Measurements from ENCODE around the gene SLC25A26. TPM values are rescaled to one million over a fixed set of nuclear protein-coding genes. Genes with fewer than 3 reads are reported as not detected.

The SLC25A26 gene
- total and polyA plus RNA-seq, 2 donors (not counting 1 experiment from before 2014, with no cell fraction given): 14.2 to 29.0 TPM

- Histone ChIP-seq H3K36me3 (ENCODE audit: control insufficient read depth, insufficient read depth, low read length) (no peaks in the 10 kb centered on the region), H3K4me1 (ENCODE audit: control insufficient read depth, extremely low read depth, insufficient read depth, low read length) (no peaks in the 10 kb centered on the region), H3K9ac (ENCODE audit: insufficient read depth, low read length) (no peak overlapping the region), H3K79me2 (ENCODE audit: control insufficient read depth, insufficient read depth, low read length) (no peaks in the 10 kb centered on the region), H3K9me3 (ENCODE audit: control insufficient read depth, insufficient read depth, low read depth, low read length) (no peaks in the 10 kb centered on the region), H2AFZ (ENCODE audit: low read length) (no peak overlapping the region), H3K4me3 (replicated peaks in 1 of 4; ENCODE audit: control extremely low read depth in 1 of 4, insufficient read depth in 1 of 4, low read depth in 3 of 4, low read length in 4 of 4) (no peak overlapping the region), H4K20me1 (ENCODE audit: control insufficient read depth, extremely low read depth, insufficient read depth, low read length) (peaks cover 1% of the 10 kb centered on the region), H3K27ac (ENCODE audit: insufficient read depth, low read length) (no peak overlapping the region), H3K27me3 (ENCODE audit: control insufficient read depth, insufficient read depth, low read length) (peaks cover 6% of the 10 kb centered on the region), H3K4me2 (ENCODE audit: extremely low read depth, insufficient read depth, low read length) (no peak overlapping the region)
- TF ChIP-seq EZH2 (IDR thresholded peaks at IDR 0.05; ENCODE audit: low read length, missing control alignments) (no peak), CTCF (conservative IDR thresholded peaks at IDR 0.05 in 1 of 2, IDR thresholded peaks at IDR 0.05 in 1 of 2; ENCODE audit: low read depth in 1 of 2, low read length in 2 of 2) (no peak)
- no peak for DNase-seq (ENCODE audit: low read depth in 2 of 2)
These were observed 20.7 kb upstream of the SLC25A26 start for GRCh38 chr3:66200147-66200546.

- no peaks in the 10 kb centered on the region for H3K79me2 ChIP-seq (ENCODE audit: control insufficient read depth, insufficient read depth, low read length)
- peaks cover 6% of the 10 kb centered on the region for H3K27me3 ChIP-seq (ENCODE audit: control insufficient read depth, insufficient read depth, low read length)
- H3K4me1 ChIP-seq (ENCODE audit: control insufficient read depth, extremely low read depth, insufficient read depth, low read length): no peaks in the 10 kb centered on the region
- no peak overlapping the region for H3K27ac ChIP-seq (ENCODE audit: insufficient read depth, low read length)
- H3K9me3 ChIP-seq (ENCODE audit: control insufficient read depth, insufficient read depth, low read depth, low read length): no peaks in the 10 kb centered on the region
- no peaks in the 10 kb centered on the region for H3K36me3 ChIP-seq (ENCODE audit: control insufficient read depth, insufficient read depth, low read length)
- no peak overlapping the region for H3K9ac ChIP-seq (ENCODE audit: insufficient read depth, low read length)
- DNase-seq (ENCODE audit: low read depth in 2 of 2): no peak
- H2AFZ ChIP-seq (ENCODE audit: low read length): no peak overlapping the region
- H4K20me1 ChIP-seq (ENCODE audit: control insufficient read depth, extremely low read depth, insufficient read depth, low read length): peaks cover 1% of the 10 kb centered on the region
- no peak overlapping the region for H3K4me2 ChIP-seq (ENCODE audit: extremely low read depth, insufficient read depth, low read length)
- no peak for TF ChIP-seq CTCF (conservative IDR thresholded peaks at IDR 0.05 in 1 of 2, IDR thresholded peaks at IDR 0.05 in 1 of 2; ENCODE audit: low read depth in 1 of 2, low read length in 2 of 2)
- TF ChIP-seq EZH2 (IDR thresholded peaks at IDR 0.05; ENCODE audit: low read length, missing control alignments): no peak
- H3K4me3 ChIP-seq (replicated peaks in 1 of 4; ENCODE audit: control extremely low read depth in 1 of 4, insufficient read depth in 1 of 4, low read depth in 3 of 4, low read length in 4 of 4): no peak overlapping the region
These were observed 20.0 kb upstream of the SLC25A26 start for GRCh38 chr3:66200786-66201185.

- Histone ChIP-seq H3K36me3 (ENCODE audit: control insufficient read depth, insufficient read depth, low read length) (no peaks in the 10 kb centered on the region), H4K20me1 (ENCODE audit: control insufficient read depth, extremely low read depth, insufficient read depth, low read length) (peaks cover 1% of the 10 kb centered on the region), H3K4me1 (ENCODE audit: control insufficient read depth, extremely low read depth, insufficient read depth, low read length) (no peaks in the 10 kb centered on the region), H3K79me2 (ENCODE audit: control insufficient read depth, insufficient read depth, low read length) (no peaks in the 10 kb centered on the region), H3K4me3 (replicated peaks in 1 of 4; ENCODE audit: control extremely low read depth in 1 of 4, insufficient read depth in 1 of 4, low read depth in 3 of 4, low read length in 4 of 4) (no peak overlapping the region), H3K27me3 (ENCODE audit: control insufficient read depth, insufficient read depth, low read length) (peaks cover 6% of the 10 kb centered on the region), H3K27ac (ENCODE audit: insufficient read depth, low read length) (no peak overlapping the region), H3K9ac (ENCODE audit: insufficient read depth, low read length) (no peak overlapping the region), H2AFZ (ENCODE audit: low read length) (no peak overlapping the region), H3K9me3 (ENCODE audit: control insufficient read depth, insufficient read depth, low read depth, low read length) (no peaks in the 10 kb centered on the region), H3K4me2 (ENCODE audit: extremely low read depth, insufficient read depth, low read length) (no peak overlapping the region)
- TF ChIP-seq EZH2 (IDR thresholded peaks at IDR 0.05; ENCODE audit: low read length, missing control alignments) (no peak), CTCF (conservative IDR thresholded peaks at IDR 0.05 in 1 of 2, IDR thresholded peaks at IDR 0.05 in 1 of 2; ENCODE audit: low read depth in 1 of 2, low read length in 2 of 2) (no peak)
- no peak for DNase-seq (ENCODE audit: low read depth in 2 of 2)
These were observed 17.5 kb upstream of the SLC25A26 start for GRCh38 chr3:66203275-66203674.
